Ovary (tissue), 3 donors: ENCODE results near the gene ARHGEF19.

Source experiments
- EP300 ChIP-seq: sonication (generic); formaldehyde crosslinking; IDR thresholded peaks from one replicate; pipeline ENCODE4 v1.6.1; 2017; ENCODE audit warnings: antibody characterized with exemption
- POLR2A ChIP-seq: fragments of 450-650 bp; IDR thresholded peaks from one replicate; pipeline ENCODE4 v1.6.1; 2017; ENCODE audit warnings: antibody characterized with exemption, mild to moderate bottlenecking, moderate library complexity
- TF ChIP-seq, protein P1 (sequence below), 3 donors: fragments of 450-650 bp in 2 of 3; fragments of 200-600 bp in 1 of 3; IDR thresholded peaks; one replicate each; pipeline versions ENCODE4 v1.5.1 to v1.8.0; 2016 to 2022; ENCODE audit warnings: antibody characterized with exemption in 3 of 3, mild to moderate bottlenecking in 1 of 3
- donor health status: DM: no; HTN: no; CAD: no.

DNA sequence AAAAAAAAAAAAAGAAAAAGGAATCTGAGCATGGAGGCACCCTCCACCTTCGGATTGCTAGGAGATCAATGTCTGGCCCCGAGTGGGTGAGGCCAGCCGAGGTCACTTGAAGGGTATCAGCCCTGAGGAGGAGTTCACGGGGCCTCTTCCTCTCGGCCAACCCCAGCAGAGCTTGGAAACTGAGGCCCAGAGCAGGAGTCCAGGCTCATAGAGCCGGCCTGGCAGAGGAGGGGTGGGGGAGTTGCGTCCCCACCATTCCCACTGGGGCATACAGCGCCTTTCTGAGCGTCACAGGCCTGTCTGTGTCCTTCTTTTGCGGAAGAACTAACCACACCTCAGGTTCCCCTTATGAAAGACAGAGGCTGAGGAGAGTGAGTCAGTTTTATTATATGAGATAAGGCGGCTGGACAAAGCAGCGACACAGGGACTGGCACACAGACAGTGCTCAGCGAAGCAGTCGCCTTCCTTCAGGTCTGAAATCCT lies 39.4 kb downstream of the ARHGEF19 start:
- TF ChIP-seq, protein P1, sequence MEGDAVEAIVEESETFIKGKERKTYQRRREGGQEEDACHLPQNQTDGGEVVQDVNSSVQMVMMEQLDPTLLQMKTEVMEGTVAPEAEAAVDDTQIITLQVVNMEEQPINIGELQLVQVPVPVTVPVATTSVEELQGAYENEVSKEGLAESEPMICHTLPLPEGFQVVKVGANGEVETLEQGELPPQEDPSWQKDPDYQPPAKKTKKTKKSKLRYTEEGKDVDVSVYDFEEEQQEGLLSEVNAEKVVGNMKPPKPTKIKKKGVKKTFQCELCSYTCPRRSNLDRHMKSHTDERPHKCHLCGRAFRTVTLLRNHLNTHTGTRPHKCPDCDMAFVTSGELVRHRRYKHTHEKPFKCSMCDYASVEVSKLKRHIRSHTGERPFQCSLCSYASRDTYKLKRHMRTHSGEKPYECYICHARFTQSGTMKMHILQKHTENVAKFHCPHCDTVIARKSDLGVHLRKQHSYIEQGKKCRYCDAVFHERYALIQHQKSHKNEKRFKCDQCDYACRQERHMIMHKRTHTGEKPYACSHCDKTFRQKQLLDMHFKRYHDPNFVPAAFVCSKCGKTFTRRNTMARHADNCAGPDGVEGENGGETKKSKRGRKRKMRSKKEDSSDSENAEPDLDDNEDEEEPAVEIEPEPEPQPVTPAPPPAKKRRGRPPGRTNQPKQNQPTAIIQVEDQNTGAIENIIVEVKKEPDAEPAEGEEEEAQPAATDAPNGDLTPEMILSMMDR (IDR thresholded peaks at IDR 0.05), result no peak
- TF ChIP-seq POLR2A, result no peak
- no peak for TF ChIP-seq EP300
